ENCODE measurements around the gene MOK. TPM values are rescaled to one million over a fixed set of nuclear protein-coding genes. Genes with fewer than 3 reads are reported as not detected.

MOK gene
- polyA plus RNA-seq, 4 donors, result 2.9 to 11.5 (median 4.7) TPM

DNA sequence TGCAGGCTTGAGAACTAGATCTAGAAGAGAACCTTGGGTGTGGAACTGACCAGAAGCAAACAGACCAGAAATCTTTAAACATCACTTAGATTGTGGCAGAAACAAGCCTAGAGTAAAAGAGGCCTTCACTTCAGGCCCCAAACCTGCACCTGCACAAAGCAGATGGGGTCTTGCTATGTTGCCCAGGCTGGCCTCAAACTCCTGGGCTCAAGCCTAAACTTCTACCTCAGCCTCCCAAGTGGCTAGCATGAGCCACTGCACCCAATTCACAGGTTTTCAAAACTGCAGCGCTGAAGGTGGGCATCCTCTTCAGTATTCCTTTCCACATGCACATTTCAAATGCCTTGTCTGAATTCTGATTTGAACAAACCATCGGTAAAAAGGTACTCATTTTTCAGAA, 19.9 kb downstream of the MOK start:
- peaks cover 0 to 14% (median 0%) of the 10 kb centered on the region in 3 donors for H3K36me3 ChIP-seq (ENCODE audit: control insufficient read depth in 3 of 3, insufficient read depth in 2 of 3, low read depth in 1 of 3, low read length in 3 of 3)
- H3K4me1 ChIP-seq (ENCODE audit: control insufficient read depth in 3 of 3, insufficient read depth in 2 of 3, low read depth in 1 of 3, low read length in 2 of 3), result no peaks in the 10 kb centered on the region
- no peak overlapping the region for H3K4me3 ChIP-seq (ENCODE audit: low read depth in 1 of 3, low read length in 3 of 3)
- WGBS, 3 donors, result 73 to 95% (median 92%) methylated on average over 2 of the region's 2 CpGs
- no peaks in the 10 kb centered on the region for H3K27me3 ChIP-seq (ENCODE audit: control insufficient read depth in 3 of 3, insufficient read depth in 3 of 3, low read length in 3 of 3)
- FAIRE-seq (no peak), DNase-seq (no peak)
- H3K9me3 ChIP-seq (ENCODE audit: control insufficient read depth in 2 of 2, insufficient read depth in 1 of 2, low read depth in 1 of 2, low read length in 1 of 2), result no peaks in the 10 kb centered on the region
- H3K27ac ChIP-seq (ENCODE audit: low read depth in 1 of 3, low read length in 2 of 3), result no peak overlapping the region

DNA sequence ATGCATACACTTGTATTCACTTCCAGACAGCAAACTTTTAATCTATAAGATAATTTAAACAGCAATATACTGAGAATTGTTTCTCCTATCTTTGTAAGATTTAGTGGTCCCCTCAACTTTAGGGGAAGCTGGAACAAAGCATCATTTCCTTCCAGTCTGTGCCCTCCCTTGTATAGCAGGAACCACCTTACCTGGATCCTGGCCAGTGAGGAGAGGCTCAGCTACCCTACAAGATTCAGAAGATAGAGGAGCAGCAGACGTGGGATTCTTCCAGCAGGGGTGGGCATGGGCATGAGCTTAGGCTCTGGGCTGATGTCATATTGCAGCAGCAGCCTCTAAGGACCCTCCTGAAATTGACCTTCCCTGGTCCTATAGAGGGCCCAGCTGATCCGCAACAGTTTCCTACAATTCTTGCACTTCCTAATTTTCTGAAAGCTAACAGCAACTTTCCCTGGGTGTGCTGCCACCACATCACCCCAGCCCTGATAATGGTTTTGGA, 21.3 kb downstream of the MOK start:
- DNase-seq (no peak), FAIRE-seq (no peak)
- Histone ChIP-seq H3K4me1 (ENCODE audit: control insufficient read depth in 3 of 3, insufficient read depth in 2 of 3, low read depth in 1 of 3, low read length in 2 of 3) (no peaks in the 10 kb centered on the region), H3K27me3 (ENCODE audit: control insufficient read depth in 3 of 3, insufficient read depth in 3 of 3, low read length in 3 of 3) (no peaks in the 10 kb centered on the region), H3K9me3 (ENCODE audit: control insufficient read depth in 2 of 2, insufficient read depth in 1 of 2, low read depth in 1 of 2, low read length in 1 of 2) (no peaks in the 10 kb centered on the region), H3K27ac (ENCODE audit: low read depth in 1 of 3, low read length in 2 of 3) (no peak overlapping the region), H3K36me3 (ENCODE audit: control insufficient read depth in 3 of 3, insufficient read depth in 2 of 3, low read depth in 1 of 3, low read length in 3 of 3) (peaks cover 0 to 23% (median 0%) of the 10 kb centered on the region in 3 donors), H3K4me3 (ENCODE audit: low read depth in 1 of 3, low read length in 3 of 3) (no peak overlapping the region)
- 61 to 71% (median 65%) methylated on average over 2 of the region's 2 CpGs for WGBS, 3 donors

DNA sequence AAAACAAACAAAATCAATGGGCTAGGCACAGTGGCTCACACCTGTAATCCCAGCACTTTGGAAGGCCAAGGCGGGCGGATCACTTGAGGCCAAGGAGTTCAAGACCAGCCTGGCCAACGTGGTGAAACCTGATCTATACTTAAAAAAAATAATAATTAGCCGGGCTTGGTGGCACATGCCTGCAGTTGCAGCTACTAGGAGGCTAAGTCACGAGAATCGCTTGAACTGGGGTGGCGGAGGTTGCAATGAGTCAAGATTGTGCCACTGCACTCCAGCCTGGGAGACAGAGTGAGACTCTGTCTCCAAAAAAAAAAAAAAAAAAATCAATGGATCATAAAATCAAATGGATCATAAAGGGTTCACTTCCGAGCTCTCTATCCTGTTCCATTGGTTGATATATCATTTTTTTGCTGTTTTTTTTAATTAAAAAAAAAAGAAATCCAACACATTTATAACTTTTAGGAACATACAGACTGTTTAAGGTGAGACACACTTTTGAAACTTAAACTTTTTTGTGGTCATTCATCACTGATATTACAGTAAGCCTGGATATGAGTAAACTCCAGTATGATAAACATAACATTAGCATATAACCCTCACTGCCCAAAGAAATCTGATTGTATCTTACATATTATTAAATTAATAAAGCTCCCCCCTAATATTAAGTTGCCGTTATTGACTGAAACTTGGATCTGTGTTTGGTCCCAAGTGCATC, 22.1 kb downstream of the MOK start:
- Histone ChIP-seq H3K4me3 (ENCODE audit: low read depth in 1 of 3, low read length in 3 of 3) (no peak overlapping the region), H3K27ac (ENCODE audit: low read depth in 1 of 3, low read length in 2 of 3) (no peak overlapping the region), H3K4me1 (ENCODE audit: control insufficient read depth in 3 of 3, insufficient read depth in 2 of 3, low read depth in 1 of 3, low read length in 2 of 3) (no peaks in the 10 kb centered on the region), H3K36me3 (ENCODE audit: control insufficient read depth in 3 of 3, insufficient read depth in 2 of 3, low read depth in 1 of 3, low read length in 3 of 3) (peaks cover 0 to 25% (median 0%) of the 10 kb centered on the region in 3 donors), H3K9me3 (ENCODE audit: control insufficient read depth in 2 of 2, insufficient read depth in 1 of 2, low read depth in 1 of 2, low read length in 1 of 2) (no peaks in the 10 kb centered on the region), H3K27me3 (ENCODE audit: control insufficient read depth in 3 of 3, insufficient read depth in 3 of 3, low read length in 3 of 3) (no peaks in the 10 kb centered on the region)
- FAIRE-seq (no peak), DNase-seq (no peak)
- WGBS, 3 donors, result 81 to 86% (median 82%) methylated on average over 9 of the region's 9 CpGs

DNA sequence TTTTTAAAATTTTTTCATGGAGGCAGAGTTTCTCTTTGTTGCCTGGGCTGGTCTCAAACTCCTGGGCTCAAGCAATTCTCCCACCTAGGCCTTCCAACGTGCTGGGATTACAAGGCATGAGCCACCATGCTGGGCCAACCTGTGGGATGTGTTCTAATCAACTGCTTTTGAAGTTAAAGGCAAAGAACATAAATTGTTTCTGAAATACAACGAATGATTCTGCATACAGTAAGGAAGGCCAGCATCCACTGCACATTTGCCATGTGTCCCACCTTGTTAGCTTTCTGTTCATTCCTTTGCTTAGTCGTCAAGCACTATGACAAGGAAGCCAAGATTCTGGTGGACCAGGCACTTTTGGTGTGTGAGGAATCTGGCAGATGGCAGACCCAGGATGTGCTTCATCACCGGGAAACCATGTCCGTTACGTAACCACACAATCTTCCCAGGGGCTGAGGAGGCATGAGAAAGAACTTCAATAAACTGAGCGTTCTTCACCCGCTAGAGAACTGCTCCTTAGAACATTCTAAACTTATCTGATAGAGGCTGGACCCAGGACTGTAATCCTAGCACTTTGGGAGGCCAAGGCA, 24.5 kb downstream of the MOK start:
- FAIRE-seq, result no peak
- Histone ChIP-seq H3K27ac (ENCODE audit: low read depth in 1 of 3, low read length in 2 of 3) (no peak overlapping the region), H3K27me3 (ENCODE audit: control insufficient read depth in 3 of 3, insufficient read depth in 3 of 3, low read length in 3 of 3) (no peaks in the 10 kb centered on the region), H3K4me1 (ENCODE audit: control insufficient read depth in 3 of 3, insufficient read depth in 2 of 3, low read depth in 1 of 3, low read length in 2 of 3) (no peaks in the 10 kb centered on the region), H3K36me3 (ENCODE audit: control insufficient read depth in 3 of 3, insufficient read depth in 2 of 3, low read depth in 1 of 3, low read length in 3 of 3) (peaks cover 0 to 28% (median 0%) of the 10 kb centered on the region in 3 donors), H3K4me3 (ENCODE audit: low read depth in 1 of 3, low read length in 3 of 3) (no peak overlapping the region), H3K9me3 (ENCODE audit: control insufficient read depth in 2 of 2, insufficient read depth in 1 of 2, low read depth in 1 of 2, low read length in 1 of 2) (no peaks in the 10 kb centered on the region)
- 93 to 95% (median 95%) methylated on average over 8 of the region's 8 CpGs for WGBS, 3 donors
- no peak for DNase-seq

DNA sequence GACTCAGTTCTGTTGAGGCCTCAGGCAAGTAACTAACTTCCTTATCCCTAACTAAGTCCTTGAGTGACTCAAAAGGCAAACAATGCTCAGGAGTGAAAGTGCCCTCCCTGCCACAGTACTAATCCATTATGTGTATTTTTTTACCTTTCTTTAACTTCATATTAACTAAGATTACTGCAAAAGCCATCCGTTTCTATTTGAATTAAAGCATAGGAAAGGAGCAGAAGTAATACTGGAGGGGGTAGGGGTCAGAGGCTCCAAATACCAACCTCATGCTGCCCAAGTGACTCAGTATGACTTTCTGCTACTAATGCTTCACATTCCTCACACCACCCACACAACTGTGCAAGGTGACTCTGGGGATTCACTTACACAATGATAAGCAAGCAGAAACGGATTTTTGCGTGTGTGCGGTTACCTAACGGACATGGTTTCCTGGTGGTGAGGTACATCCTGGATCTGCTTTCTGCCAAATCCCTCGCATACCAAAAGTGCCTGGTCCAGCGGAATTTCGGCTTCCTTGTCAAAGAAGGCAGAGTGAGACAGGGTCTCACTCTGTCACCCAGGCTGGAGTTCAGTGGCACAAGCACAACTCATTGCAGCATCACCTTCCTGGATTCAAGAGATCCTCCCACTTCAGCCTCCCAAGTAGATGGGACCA, 25.1 kb downstream of the MOK start:
- no peaks in the 10 kb centered on the region for H3K27me3 ChIP-seq (ENCODE audit: control insufficient read depth in 3 of 3, insufficient read depth in 3 of 3, low read length in 3 of 3)
- H3K27ac ChIP-seq (ENCODE audit: low read depth in 1 of 3, low read length in 2 of 3), result no peak overlapping the region
- H3K4me1 ChIP-seq (ENCODE audit: control insufficient read depth in 3 of 3, insufficient read depth in 2 of 3, low read depth in 1 of 3, low read length in 2 of 3), result no peaks in the 10 kb centered on the region
- H3K9me3 ChIP-seq (ENCODE audit: control insufficient read depth in 2 of 2, insufficient read depth in 1 of 2, low read depth in 1 of 2, low read length in 1 of 2), result no peaks in the 10 kb centered on the region
- H3K4me3 ChIP-seq (ENCODE audit: low read depth in 1 of 3, low read length in 3 of 3), result no peak overlapping the region
- peak in 1 of 2 donors; percentile 6 for DNase-seq
- peaks cover 0 to 28% (median 0%) of the 10 kb centered on the region in 3 donors for H3K36me3 ChIP-seq (ENCODE audit: control insufficient read depth in 3 of 3, insufficient read depth in 2 of 3, low read depth in 1 of 3, low read length in 3 of 3)
- WGBS, 3 donors, result 80 to 83% (median 81%) methylated on average over 8 of the region's 8 CpGs
- FAIRE-seq, result no peak

DNA sequence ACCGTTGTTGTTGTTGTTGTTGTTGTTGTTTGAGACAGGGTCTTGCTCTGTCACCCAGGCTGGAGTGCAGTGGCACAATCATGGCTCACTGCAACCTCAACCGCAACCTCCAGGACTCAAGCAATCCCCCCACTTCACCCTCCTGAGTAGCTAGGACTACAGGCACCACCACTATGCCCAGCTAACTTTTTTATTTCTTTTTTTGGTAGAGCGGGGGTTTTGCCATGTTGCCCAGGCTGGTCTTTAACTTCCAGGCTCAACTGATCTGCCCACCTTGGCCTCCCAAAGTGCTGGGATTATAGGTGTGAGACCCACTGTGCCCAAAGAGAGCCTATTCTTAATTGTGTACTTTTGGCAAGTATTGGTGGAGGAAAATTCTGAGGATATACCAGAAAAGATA, 25.7 kb downstream of the MOK start:
- H3K4me1 ChIP-seq (ENCODE audit: control insufficient read depth in 3 of 3, insufficient read depth in 2 of 3, low read depth in 1 of 3, low read length in 2 of 3), result no peaks in the 10 kb centered on the region
- DNase-seq (no peak), FAIRE-seq (no peak)
- no peak overlapping the region for H3K4me3 ChIP-seq (ENCODE audit: low read depth in 1 of 3, low read length in 3 of 3)
- H3K9me3 ChIP-seq (ENCODE audit: control insufficient read depth in 2 of 2, insufficient read depth in 1 of 2, low read depth in 1 of 2, low read length in 1 of 2), result no peaks in the 10 kb centered on the region
- H3K27ac ChIP-seq (ENCODE audit: low read depth in 1 of 3, low read length in 2 of 3), result no peak overlapping the region
- no peaks in the 10 kb centered on the region for H3K27me3 ChIP-seq (ENCODE audit: control insufficient read depth in 3 of 3, insufficient read depth in 3 of 3, low read length in 3 of 3)
- peaks cover 0 to 28% (median 0%) of the 10 kb centered on the region in 3 donors for H3K36me3 ChIP-seq (ENCODE audit: control insufficient read depth in 3 of 3, insufficient read depth in 2 of 3, low read depth in 1 of 3, low read length in 3 of 3)
- 85 to 90% (median 87%) methylated on average over 3 of the region's 3 CpGs for WGBS, 3 donors

DNA sequence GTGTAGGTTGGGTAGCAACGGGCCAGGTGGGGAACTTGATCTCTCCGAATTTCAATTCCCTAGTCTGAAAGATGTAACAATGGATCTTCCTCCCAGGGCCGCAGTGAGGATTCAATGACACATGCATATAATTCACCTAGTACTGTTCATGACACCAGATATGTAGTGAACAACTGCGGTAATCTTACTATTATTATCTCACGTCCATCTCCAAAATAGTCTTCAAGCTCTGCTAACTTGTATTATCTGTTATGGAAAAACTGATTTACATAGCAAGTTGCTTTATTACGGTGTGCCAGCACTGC, 26.4 kb downstream of the MOK start:
- FAIRE-seq, result no peak
- no peak overlapping the region for H3K27ac ChIP-seq (ENCODE audit: low read depth in 1 of 3, low read length in 2 of 3)

DNA sequence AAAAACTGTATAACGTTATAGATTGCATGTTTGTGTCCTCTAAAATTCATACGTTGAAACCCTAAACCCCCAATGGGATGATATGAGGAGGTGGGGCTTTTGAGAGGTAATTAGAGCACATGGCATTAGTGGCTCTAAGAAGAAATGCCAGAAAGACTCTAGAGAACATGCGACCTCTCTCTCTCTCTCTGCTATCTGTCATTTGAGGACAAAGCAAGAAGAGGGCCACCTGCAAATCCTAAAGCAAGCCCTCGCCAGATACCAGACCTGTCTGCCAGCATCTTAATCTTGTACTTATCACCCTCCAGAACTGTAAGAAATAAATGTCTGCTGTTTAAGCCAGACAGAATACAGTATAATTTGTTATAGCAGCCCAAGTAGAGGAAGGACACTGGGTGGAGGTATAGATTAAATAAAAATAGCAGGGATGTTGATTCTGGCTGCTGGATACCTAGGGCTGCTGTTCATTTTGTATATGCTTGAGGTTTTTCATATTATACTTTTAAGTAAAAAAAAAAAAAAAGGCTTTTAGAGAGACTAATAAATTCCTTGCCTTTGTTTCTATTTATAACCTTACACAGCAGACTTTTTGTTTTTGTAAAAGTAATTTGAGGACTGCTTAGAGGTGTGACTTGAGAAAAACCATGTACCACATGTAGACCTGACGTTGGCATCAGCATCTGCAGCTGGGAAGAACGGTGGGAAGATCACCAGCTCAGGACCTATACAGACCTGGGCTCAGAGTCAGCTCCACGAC, 26.9 kb downstream of the MOK start:
- H3K27ac ChIP-seq (ENCODE audit: low read depth in 1 of 3, low read length in 2 of 3), result no peak overlapping the region
- H3K36me3 ChIP-seq (ENCODE audit: control insufficient read depth in 3 of 3, insufficient read depth in 2 of 3, low read depth in 1 of 3, low read length in 3 of 3), result peaks cover 0 to 28% (median 0%) of the 10 kb centered on the region in 3 donors
- no peak for DNase-seq
- no peak overlapping the region for H3K4me3 ChIP-seq (ENCODE audit: low read depth in 1 of 3, low read length in 3 of 3)
- 71 to 84% (median 74%) methylated on average over 7 of the region's 7 CpGs for WGBS, 3 donors
- H3K27me3 ChIP-seq (ENCODE audit: control insufficient read depth in 3 of 3, insufficient read depth in 3 of 3, low read length in 3 of 3), result no peaks in the 10 kb centered on the region
- no peaks in the 10 kb centered on the region for H3K4me1 ChIP-seq (ENCODE audit: control insufficient read depth in 3 of 3, insufficient read depth in 2 of 3, low read depth in 1 of 3, low read length in 2 of 3)
- no peak for FAIRE-seq
- no peaks in the 10 kb centered on the region for H3K9me3 ChIP-seq (ENCODE audit: control insufficient read depth in 2 of 2, insufficient read depth in 1 of 2, low read depth in 1 of 2, low read length in 1 of 2)

More for the DNA sequence above, 26.4 kb downstream of the MOK start:
- Histone ChIP-seq H3K36me3 (ENCODE audit: control insufficient read depth in 3 of 3, insufficient read depth in 2 of 3, low read depth in 1 of 3, low read length in 3 of 3) (peaks cover 0 to 28% (median 0%) of the 10 kb centered on the region in 3 donors), H3K4me3 (ENCODE audit: low read depth in 1 of 3, low read length in 3 of 3) (no peak overlapping the region), H3K27me3 (ENCODE audit: control insufficient read depth in 3 of 3, insufficient read depth in 3 of 3, low read length in 3 of 3) (no peaks in the 10 kb centered on the region), H3K4me1 (ENCODE audit: control insufficient read depth in 3 of 3, insufficient read depth in 2 of 3, low read depth in 1 of 3, low read length in 2 of 3) (no peaks in the 10 kb centered on the region), H3K9me3 (ENCODE audit: control insufficient read depth in 2 of 2, insufficient read depth in 1 of 2, low read depth in 1 of 2, low read length in 1 of 2) (no peaks in the 10 kb centered on the region)
- no peak for DNase-seq
- 90 to 96% (median 94%) methylated on average over 6 of the region's 6 CpGs for WGBS, 3 donors
